Rectal smooth muscle tissue (tissue), 1 donor: Measurements from ENCODE around the gene PLPP6.

Experiments
- H3K27ac ChIP-seq: one replicate; pipeline ENCODE4 v1.7.0; 2013; ENCODE audit warnings: low read depth, low read length, inconsistent platforms
- H3K27me3 ChIP-seq: one replicate; pipeline ENCODE4 v1.7.0; 2013; ENCODE audit warnings: low read length; ENCODE audit not compliant: control insufficient read depth, insufficient read depth
- H3K36me3 ChIP-seq: one replicate; pipeline ENCODE4 v1.7.0; 2013; ENCODE audit warnings: low read length; ENCODE audit not compliant: control insufficient read depth, insufficient read depth
- H3K4me1 ChIP-seq: one replicate; pipeline ENCODE4 v1.7.0; 2013; ENCODE audit warnings: low read length; ENCODE audit not compliant: control insufficient read depth, insufficient read depth
- H3K4me3 ChIP-seq: one replicate; pipeline ENCODE4 v1.7.0; 2013; ENCODE audit warnings: low read length
- H3K9ac ChIP-seq: one replicate; pipeline ENCODE4 v1.7.0; 2013; ENCODE audit warnings: low read length

The PLPP6 gene

GRCh38 chr9:4709380-4709779 is 47.3 kb downstream of the PLPP6 start:
- H3K4me1 ChIP-seq, result no peaks in the 10 kb centered on the region
- H3K9ac ChIP-seq, result no peak overlapping the region
- H3K27ac ChIP-seq, result no peak overlapping the region
- H3K4me3 ChIP-seq, result no peak overlapping the region
- peaks cover 3% of the 10 kb centered on the region for H3K36me3 ChIP-seq
- H3K27me3 ChIP-seq, result no peaks in the 10 kb centered on the region

DNA sequence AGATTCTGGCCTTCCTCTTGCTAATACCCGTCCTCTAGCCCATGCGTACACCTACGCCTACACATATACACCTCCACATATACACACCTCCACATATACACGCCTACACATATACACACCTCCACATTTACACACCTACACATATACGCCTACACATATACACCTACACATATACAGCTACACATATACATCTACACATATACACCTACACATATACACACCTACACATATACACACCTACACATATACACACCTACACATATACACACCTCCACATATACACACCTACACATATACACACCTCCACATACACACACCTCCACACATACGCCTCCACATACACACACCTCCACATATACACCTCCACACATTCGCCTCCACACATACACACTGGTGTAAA is 51.8 kb downstream of the PLPP6 start:
- no peak overlapping the region for H3K4me3 ChIP-seq
- peaks cover 18% of the 10 kb centered on the region for H3K36me3 ChIP-seq
- H3K27me3 ChIP-seq, result no peaks in the 10 kb centered on the region
- no peak overlapping the region for H3K9ac ChIP-seq
- H3K4me1 ChIP-seq, result no peaks in the 10 kb centered on the region
- H3K27ac ChIP-seq, result no peak overlapping the region

- no peak overlapping the region for H3K9ac ChIP-seq
- H3K27ac ChIP-seq, result no peak overlapping the region
- H3K36me3 ChIP-seq, result peaks cover 20% of the 10 kb centered on the region
- H3K27me3 ChIP-seq, result no peaks in the 10 kb centered on the region
- no peak overlapping the region for H3K4me3 ChIP-seq
- no peaks in the 10 kb centered on the region for H3K4me1 ChIP-seq
These were observed 52.3 kb downstream of the PLPP6 start for GRCh38 chr9:4714266-4715016.
